HG03025 (cell line): ENCODE data around the gene IDUA.
"Not testable (repeated sequence)": the region's sequence is repeated elsewhere in the genome, so short reads cannot be mapped to it uniquely, and the experiment has no call there.

Experiments used
- ATAC-seq: cut with Tn5 transposase; IDR thresholded peaks from one replicate; pipeline ENCODE4 v1.9.1; 2021; ENCODE audit warnings: mild to moderate bottlenecking, moderate library complexity; ENCODE audit not compliant: unreplicated experiment, low FRiP score

Gene IDUA

DNA sequence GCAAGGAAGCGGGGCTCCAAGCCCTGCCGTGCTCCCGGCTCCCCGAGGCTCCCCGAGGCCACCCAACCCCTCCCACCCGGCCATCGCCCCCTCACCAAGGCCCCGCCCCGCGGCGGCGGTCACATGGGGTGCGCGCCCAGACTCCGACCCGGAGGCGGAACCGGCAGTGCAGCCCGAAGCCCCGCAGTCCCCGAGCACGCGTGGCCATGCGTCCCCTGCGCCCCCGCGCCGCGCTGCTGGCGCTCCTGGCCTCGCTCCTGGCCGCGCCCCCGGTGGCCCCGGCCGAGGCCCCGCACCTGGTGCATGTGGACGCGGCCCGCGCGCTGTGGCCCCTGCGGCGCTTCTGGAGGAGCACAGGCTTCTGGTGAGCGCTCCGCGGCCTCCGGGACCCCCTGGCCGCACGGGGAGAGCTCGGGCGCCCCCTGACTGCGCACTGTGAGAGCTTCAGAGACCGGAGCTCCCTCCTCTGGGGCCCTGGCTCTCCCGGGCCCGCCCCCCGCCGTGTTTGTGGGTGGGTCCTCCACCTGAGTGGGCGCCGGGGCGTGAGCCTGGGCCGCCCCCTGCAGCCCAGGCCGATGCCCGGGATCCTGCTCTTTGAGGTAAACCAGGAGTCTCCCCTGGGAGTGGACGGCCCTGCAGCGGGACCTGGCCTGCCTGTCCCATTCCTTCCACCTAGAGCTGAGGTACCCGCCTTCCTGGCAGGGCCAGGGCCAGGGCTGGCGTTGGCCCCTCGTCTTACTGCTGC is at the start of gene IDUA:
Gene IDUA (plus strand): TSS at position 166 of the 745 bp plus-strand sequence. CDS start 41 bp downstream, at position 207.
- peak; percentile 76 for ATAC-seq

GRCh38 chr4:939508-939907 is 47.3 kb upstream of the IDUA start:
- not testable (repeated sequence) for ATAC-seq

DNA sequence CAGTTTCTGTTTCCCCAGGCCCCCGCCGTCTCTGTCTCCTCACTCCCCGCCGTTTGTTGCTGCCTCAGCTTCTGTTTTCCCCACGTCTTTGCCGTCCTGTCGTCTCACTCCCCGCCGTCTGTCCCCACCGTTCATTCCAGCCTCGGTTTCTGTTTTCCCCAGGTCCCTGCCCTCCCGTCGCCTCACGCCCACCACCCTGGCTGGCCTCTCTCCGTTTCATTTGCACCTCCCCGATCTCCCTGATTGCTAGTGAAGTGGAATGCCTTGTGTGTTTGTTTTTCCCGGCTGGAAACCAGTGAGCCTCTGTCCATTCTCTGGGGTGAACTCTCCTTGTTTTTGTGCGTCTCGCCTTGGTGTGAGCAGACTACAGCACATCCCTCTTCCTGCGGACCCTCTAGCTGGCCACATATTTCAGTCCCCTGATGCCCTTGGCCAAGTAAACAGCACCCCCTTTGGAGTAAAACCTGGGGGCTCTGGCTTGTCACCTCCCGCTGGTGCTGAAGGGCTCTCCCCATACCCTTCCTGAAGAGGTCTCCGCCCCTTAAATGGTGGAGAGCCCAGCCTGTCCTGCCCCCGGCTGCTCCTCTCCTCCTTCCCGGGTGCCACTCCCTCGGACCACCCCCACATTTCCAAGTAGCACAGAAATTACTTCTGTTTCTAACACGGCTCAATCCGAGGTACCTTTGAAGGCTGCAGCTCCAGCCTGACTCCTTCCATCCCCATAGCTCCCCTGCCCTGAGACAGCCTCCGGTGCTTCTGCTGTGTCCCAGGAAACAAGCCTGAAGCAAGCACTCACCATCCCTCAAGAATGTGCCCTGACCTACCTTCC is 41.4 kb upstream of the IDUA start:
- no peak for ATAC-seq

DNA sequence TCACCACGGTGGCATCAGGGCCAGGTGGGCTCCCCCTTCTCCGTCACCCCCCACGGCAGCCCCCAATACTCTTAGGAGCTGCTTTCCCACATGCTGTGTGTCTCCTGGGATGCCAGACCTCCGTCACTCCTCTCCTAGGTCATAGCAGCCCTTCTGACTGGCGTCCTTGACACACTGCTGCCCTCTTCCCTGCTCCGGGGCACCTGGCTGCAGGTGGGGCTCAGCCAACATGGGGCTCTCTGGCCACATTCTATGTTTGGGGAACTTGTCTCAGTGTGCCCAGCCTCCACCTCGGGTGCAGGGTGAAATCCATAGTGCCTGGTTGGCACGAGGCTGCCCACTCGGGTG is 40.8 kb upstream of the IDUA start:
- ATAC-seq: no peak

DNA sequence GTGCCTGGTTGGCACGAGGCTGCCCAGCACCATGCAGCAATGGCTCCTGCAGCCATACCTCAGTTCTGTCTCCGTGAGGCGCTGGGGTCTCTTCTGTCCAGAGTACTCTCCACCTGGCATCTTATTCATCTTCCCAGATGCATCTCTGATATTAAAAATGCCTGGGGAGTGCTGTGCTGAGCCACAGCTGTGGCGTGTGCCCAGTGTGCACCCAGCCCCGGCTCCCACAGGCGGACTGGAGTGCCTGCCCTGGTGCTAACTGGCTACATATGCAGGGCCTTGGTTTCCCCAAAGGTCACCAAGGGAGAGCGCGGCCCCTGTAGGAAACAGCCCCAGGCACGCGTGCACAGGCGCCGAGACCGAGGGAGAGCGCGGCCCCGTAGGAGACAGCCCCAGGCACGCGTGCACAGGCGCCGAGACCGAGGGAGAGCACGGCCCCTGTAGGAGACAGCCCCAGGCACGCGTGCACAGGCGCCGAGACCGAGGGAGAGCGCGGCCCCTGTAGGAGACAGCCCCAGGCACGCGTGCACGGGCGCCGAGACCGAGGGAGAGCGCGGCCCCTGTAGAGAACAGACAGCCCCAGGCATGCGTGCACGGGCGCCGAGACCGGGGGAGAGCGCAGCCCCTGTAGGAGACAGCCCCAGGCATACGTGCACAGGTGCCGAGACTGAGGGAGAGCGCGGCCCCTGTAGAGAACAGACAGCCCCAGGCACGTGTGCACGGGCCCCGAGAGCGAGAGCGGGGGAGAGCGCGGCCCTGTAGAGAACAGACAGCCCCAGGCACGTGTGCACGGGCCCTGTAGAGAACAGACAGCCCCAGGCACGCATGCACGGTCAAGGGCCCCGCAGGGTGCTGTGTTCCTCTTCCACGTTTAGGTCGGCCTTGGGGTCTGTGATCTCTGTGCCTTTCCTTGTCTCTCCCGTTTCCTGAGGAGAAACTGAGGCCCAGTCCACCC is 40.0 kb upstream of the IDUA start:
- no peak for ATAC-seq

GRCh38 chr4:947491-947971 is 39.3 kb upstream of the IDUA start:
- no peak for ATAC-seq

DNA sequence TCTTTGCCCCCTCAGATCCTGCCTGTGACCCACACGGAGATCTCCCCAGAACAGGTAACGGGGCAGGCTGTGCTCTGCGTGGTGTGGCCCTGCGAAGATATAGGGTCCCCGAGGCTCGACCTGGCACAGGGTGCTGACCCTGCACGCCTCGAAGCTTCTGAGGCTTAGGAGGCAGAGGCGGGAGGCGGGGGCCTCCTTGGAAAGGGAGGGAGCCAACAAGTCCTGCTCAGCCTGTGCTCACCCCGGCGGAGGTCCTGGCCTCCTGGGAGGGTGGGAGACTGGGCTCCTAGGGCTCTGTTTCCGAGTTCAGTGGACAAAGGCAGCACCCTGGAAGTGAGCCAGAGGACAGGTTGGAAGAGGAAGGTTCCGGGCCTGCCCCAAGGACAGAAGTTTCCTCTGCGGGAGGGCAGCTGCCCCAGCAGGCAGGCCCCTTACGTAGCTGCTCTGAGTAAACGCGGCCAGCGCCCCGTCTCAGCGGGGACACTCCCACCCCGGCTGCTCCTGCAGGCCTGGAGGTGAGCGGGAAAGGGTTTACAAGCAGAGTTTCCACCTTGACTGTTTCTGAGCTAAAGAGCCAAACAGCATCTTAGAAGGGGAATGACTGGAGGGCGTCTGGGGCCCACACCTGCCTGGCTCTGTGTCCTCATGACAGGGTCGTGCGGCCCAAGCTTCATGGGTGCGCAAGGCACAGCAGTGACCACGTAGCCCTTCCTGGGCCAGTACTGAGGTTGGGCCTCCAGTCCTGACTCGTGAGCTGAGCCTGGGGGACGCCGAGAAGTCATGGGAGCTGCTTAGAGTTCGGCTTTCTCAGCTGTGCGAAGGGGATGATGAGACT is 38.5 kb upstream of the IDUA start:
- no peak for ATAC-seq

DNA sequence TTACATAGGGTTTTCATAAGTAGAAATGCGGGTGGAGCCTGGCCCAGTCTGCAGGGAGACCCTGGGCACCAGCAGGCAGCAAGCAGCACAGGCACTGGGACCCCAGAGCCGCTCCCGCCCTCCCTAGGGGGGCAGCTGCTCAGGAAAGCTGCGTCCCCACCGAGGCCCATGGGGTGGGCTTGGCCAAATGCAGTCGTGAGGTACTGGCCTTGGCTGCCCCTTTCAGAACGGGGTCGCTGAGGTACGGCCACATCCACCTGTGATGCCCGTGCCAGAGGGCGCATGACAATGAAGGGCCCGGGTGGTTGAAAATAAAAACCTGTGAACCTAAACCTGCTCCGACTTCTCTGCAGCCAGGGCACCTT is 37.9 kb upstream of the IDUA start:
- ATAC-seq: no peak

DNA sequence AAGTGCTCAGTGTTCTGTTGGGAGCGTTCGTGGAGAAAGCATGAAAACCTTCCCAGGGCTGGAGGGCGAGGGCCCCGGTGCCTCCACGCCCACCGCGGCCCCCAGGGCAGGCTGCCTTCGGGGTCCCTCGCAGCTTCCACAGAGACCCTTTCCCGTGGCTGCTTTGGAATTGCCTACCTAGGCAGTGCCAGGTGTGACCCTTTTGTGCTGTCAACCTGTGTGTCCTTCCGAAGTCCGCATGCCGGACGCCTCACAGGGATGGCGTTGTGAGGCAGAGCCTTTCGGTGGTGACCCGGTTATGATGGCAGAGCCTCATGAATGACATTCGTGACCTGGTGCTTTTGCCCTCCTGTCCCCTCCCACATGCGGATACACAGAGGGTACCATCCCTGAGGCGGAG is 37.2 kb upstream of the IDUA start:
- no peak for ATAC-seq

GRCh38 chr4:950136-951020 is 36.5 kb upstream of the IDUA start:
- ATAC-seq: no peak

DNA sequence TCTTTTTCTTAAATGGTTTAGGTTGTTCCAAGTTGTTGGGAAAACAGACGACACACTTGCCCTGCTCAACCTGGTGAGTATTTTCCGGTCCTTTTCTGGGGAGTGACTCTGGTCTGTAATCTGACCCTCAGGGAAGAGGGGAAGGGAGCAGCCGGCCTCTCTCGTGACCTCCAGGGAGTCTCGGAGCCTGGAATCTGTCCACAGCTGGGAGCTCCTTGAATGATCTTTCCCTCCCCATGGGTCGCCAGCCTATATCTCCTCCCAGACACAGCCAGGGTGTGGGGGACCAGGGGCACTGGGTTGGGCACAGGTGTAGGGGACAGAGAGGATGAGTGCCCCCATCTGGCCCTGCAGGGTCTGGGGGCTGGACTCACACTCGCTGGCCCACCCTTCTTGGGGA is 35.7 kb upstream of the IDUA start:
- ATAC-seq: no peak

GRCh38 chr4:951594-952468 is 35.0 kb upstream of the IDUA start:
- ATAC-seq: no peak

- ATAC-seq: no peak
Measured at GRCh38 chr4:952881-953573, 33.8 kb upstream of the IDUA start.

DNA sequence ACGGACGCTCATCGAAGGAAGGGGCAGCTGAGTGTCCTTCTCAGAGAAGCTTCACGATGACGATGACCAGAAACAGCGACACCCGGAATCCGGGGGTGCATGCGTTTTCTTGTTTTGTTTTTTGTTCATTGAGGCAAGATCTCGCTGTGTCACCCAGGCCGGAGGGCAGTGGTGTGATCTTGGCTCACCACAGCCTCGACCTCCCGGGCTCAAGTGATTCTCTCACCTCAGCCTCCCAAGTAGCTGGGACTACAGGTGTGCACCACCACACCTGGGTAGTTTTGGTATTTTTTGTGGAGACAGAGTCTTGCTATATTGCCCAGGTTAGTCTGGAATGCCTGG is 33.3 kb upstream of the IDUA start:
- ATAC-seq: no peak

DNA sequence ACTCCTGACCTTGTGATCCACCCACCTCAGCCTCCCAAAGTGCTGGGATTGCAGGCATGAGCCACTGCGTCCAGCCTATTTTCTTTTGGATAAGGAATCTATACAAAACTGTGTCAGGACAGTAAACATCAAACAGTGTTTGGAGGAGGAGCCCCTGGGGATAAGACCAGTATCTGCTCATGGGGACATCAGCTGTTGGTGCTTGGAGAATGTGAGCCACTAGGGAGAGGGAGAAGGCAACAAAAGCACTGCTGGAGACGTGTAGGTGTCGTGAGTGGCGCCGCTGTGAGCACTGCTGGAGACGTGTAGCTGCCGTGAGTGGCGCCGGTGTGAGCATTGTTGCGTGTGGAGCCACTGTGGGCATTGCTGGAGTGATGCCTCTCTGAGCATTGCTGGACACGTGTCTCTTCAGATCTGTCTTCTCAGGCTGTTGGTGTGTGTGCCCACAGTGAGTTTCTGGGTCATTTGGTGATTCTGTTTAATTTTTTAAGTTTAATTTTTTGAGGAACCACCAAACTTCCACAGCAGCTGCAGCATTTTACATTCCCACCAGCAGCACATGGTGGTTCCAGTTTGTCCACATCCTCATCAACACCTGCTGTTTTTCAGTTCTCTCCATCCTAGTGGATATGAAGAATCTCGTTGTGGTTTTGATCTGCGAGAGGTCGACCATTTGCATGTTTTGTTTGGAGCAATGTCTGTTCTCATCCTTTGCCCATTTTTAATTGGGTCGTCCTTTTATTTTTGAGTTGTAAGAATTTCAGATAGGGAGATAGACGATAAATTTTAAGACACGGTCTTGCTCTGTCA is 32.4 kb upstream of the IDUA start:
- ATAC-seq: no peak

DNA sequence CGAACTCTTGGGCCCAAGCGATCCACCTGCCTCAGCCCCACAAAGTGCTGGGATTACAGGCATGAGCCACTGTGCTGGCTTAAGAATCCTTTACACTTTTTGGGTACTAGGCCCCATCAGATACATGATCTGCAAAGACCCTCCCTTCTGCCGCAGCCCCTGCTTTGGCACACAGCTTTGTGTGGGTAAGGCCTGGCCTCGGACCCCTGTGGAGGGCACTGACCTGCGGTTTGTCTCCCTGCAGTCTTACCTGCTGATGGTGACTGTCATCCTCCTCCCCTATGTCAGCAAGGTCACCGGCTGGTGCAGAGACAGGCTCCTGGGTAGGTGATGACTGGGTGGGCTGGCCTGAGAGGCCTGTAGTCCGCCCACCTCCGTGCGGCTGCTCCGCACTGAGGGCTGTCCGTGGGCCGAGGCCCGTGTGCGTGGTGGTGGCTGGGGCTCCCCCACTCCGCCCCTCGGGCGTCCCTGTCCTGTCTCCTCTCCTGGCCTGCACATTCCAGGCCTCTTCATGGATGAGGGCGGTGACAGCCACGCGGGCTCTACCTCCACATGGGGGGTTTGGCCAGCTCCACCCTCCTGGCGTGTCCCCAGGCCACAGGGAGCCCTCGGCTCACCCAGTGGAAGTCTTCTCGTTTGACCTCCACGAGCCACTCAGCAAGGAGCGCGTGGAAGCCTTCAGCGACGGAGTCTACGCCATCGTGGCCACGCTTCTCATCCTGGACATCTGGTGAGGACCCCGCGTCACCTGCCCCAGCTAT is 31.5 kb upstream of the IDUA start:
- ATAC-seq: no peak
